ENCODE results near the gene GPC6. TPM values are rescaled to one million over a fixed set of nuclear protein-coding genes. Genes with fewer than 3 reads are reported as not detected.

Gene GPC6
- total RNA-seq, 1 experiment from 2014 or later, result 0.22 TPM

DNA sequence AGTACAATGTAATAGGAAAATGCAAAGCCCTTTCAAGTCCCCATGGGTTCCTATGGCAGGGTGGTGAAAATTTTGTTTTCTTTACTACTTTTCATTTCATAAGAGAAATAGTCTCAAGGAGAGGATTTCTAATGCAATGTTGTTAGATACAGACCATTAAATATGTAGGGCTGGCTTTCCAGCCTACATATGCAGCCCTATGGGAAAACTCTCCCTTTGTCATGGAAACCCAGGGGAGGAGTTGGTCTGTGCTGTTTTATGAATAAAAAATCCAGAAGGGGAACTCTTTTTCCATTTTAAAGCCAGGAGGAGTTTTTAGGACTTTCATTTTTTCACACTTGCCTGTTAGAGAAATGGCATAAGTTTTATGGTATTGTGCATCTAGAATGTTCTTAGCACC lies 1133.3 kb downstream of the GPC6 start:
- TF ChIP-seq POLR2AphosphoS5 (IDR thresholded peaks at IDR 0.05; ENCODE audit: low read depth, low read length) (no peak), ZFX (IDR thresholded peaks at IDR 0.05) (no peak), SIN3A (IDR thresholded peaks at IDR 0.05; ENCODE audit: low read depth) (no peak), TCF7L2 (IDR thresholded peaks at IDR 0.05; ENCODE audit: borderline replicate concordance, extremely low read depth, insufficient read depth, insufficient read length) (no peak), JUND (IDR thresholded peaks at IDR 0.05) (no peak), RAD21 (IDR thresholded peaks at IDR 0.05; ENCODE audit: low read depth) (no peak), EZH2 (IDR thresholded peaks at IDR 0.05) (no peak), ZNF274 (IDR thresholded peaks at IDR 0.05; ENCODE audit: low read depth, low read length) (no peak), MAX (IDR thresholded peaks at IDR 0.05) (no peak), SP1 (IDR thresholded peaks at IDR 0.05; ENCODE audit: low read depth) (no peak), ELF1 (IDR thresholded peaks at IDR 0.05; ENCODE audit: borderline replicate concordance, low read depth) (no peak), FOSL1 (IDR thresholded peaks at IDR 0.05; ENCODE audit: low read depth) (no peak)
- TF ChIP-seq, protein P1, sequence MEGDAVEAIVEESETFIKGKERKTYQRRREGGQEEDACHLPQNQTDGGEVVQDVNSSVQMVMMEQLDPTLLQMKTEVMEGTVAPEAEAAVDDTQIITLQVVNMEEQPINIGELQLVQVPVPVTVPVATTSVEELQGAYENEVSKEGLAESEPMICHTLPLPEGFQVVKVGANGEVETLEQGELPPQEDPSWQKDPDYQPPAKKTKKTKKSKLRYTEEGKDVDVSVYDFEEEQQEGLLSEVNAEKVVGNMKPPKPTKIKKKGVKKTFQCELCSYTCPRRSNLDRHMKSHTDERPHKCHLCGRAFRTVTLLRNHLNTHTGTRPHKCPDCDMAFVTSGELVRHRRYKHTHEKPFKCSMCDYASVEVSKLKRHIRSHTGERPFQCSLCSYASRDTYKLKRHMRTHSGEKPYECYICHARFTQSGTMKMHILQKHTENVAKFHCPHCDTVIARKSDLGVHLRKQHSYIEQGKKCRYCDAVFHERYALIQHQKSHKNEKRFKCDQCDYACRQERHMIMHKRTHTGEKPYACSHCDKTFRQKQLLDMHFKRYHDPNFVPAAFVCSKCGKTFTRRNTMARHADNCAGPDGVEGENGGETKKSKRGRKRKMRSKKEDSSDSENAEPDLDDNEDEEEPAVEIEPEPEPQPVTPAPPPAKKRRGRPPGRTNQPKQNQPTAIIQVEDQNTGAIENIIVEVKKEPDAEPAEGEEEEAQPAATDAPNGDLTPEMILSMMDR (IDR thresholded peaks at IDR 0.05 in 2 of 3, conservative IDR thresholded peaks at IDR 0.05 in 1 of 3; ENCODE audit: borderline replicate concordance in 1 of 3, insufficient read depth in 1 of 3, low read depth in 2 of 3, low read length in 2 of 3), result no peak
- TF ChIP-seq, protein P2, sequence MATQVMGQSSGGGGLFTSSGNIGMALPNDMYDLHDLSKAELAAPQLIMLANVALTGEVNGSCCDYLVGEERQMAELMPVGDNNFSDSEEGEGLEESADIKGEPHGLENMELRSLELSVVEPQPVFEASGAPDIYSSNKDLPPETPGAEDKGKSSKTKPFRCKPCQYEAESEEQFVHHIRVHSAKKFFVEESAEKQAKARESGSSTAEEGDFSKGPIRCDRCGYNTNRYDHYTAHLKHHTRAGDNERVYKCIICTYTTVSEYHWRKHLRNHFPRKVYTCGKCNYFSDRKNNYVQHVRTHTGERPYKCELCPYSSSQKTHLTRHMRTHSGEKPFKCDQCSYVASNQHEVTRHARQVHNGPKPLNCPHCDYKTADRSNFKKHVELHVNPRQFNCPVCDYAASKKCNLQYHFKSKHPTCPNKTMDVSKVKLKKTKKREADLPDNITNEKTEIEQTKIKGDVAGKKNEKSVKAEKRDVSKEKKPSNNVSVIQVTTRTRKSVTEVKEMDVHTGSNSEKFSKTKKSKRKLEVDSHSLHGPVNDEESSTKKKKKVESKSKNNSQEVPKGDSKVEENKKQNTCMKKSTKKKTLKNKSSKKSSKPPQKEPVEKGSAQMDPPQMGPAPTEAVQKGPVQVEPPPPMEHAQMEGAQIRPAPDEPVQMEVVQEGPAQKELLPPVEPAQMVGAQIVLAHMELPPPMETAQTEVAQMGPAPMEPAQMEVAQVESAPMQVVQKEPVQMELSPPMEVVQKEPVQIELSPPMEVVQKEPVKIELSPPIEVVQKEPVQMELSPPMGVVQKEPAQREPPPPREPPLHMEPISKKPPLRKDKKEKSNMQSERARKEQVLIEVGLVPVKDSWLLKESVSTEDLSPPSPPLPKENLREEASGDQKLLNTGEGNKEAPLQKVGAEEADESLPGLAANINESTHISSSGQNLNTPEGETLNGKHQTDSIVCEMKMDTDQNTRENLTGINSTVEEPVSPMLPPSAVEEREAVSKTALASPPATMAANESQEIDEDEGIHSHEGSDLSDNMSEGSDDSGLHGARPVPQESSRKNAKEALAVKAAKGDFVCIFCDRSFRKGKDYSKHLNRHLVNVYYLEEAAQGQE (IDR thresholded peaks at IDR 0.05; ENCODE audit: low read depth), result no peak
- H3K36me3 ChIP-seq (ENCODE audit: control insufficient read depth in 1 of 2, insufficient read depth in 2 of 2, low read length in 2 of 2), result no peaks in the 10 kb centered on the region
- no peaks in the 10 kb centered on the region for H4K20me1 ChIP-seq (ENCODE audit: insufficient read depth)
- intact Hi-C loops (cut with micrococcal nuclease), result no loop called here
- no peak overlapping the region for H3K4me2 ChIP-seq (ENCODE audit: low read length)
- ChIA-PET POLR2A (no interaction called here), RAD21 (ENCODE audit: low non-redundant PET in 1 of 2, low total read pairs in 2 of 2, uncharacterized antibody in 2 of 2, unreplicated experiment in 2 of 2) (no interaction called here), CTCF (no interaction called here)
- H3K9ac ChIP-seq (ENCODE audit: low read length), result no peak overlapping the region
- no peaks in the 10 kb centered on the region for H3K9me2 ChIP-seq (ENCODE audit: insufficient read depth)
- no TSS peak for BruUV-seq (replicated peaks)
- DNase-seq (ENCODE audit: low read depth, low spot score) (no peak), ATAC-seq (no peak)
- H3K4me3 ChIP-seq (replicated peaks in 1 of 2; ENCODE audit: low read depth in 1 of 2, low read length in 2 of 2), result no peak overlapping the region
- no peak overlapping the region for H3K27ac ChIP-seq (ENCODE audit: low read depth, low read length)
- no peaks in the 10 kb centered on the region for H3K9me3 ChIP-seq (ENCODE audit: control insufficient read depth in 1 of 2, insufficient read depth in 1 of 2, low read depth in 1 of 2, low read length in 2 of 2)
- no peak overlapping the region for H2AFZ ChIP-seq (ENCODE audit: low read depth, low read length, poor library complexity, severe bottlenecking)
- no peaks in the 10 kb centered on the region for H3K79me2 ChIP-seq (ENCODE audit: insufficient read depth, low read length)
- H3K4me1 ChIP-seq (ENCODE audit: control insufficient read depth in 1 of 2, insufficient read depth in 2 of 2, low read length in 2 of 2), result no peaks in the 10 kb centered on the region
- no peaks in the 10 kb centered on the region for H3K27me3 ChIP-seq (ENCODE audit: insufficient read depth, low read length)
